Measurements from ENCODE around the gene EPHB2.

EPHB2 gene

GRCh38 chr1:22835636-22836319 is 125.1 kb downstream of the EPHB2 start:
- POLR2A ChIA-PET, result no interaction called here
- no peak for TF ChIP-seq ZNF211 (tag by site-specific recombination; IDR thresholded peaks at IDR 0.05; ENCODE audit: low read depth)
- H3K4me3 ChIP-seq (ENCODE audit: low read depth, low read length), result no peak overlapping the region
- no peaks in the 10 kb centered on the region for H3K9me3 ChIP-seq (ENCODE audit: control insufficient read depth, insufficient read depth, low read depth, low read length)
- no peaks in the 10 kb centered on the region for H3K4me1 ChIP-seq (ENCODE audit: control insufficient read depth, insufficient read depth, low read length)
- H3K27ac ChIP-seq (ENCODE audit: extremely low read depth, low read depth, low read length), result no peak overlapping the region
- CTCF ChIA-PET, result interaction anchor here (0.7 to 1.0 kb wide), 2 partner anchors 22 to 39 kb away, joined by 3 read pairs; no protein-coding TSS in a partner anchor
- no peaks in the 10 kb centered on the region for H3K36me3 ChIP-seq (ENCODE audit: control insufficient read depth in 2 of 2, insufficient read depth in 1 of 2, low read length in 2 of 2)

DNA sequence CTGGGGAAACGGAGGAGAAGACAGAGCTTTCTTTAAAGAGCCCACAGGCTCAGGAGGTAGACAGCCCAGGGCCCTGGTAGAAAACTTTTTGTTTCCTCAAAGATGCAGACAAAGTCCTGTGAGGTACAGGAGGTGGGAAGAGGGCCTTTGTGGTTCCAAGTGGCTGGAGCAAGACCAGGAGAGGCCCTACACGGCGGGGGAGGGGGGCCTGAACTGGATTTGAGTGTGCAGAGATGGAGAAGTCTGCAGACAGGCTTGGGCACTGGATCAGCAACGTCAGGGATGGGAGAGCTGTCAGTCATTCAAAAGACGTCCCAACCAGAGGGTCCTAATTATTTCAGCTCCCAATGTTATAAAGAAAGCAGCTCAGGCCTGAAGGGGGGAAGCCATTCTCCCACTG is 126.2 kb downstream of the EPHB2 start:
- H3K36me3 ChIP-seq (ENCODE audit: control insufficient read depth in 2 of 2, insufficient read depth in 1 of 2, low read length in 2 of 2), result no peaks in the 10 kb centered on the region
- H3K27ac ChIP-seq (ENCODE audit: extremely low read depth, low read depth, low read length), result no peak overlapping the region
- POLR2A ChIA-PET, result interaction anchor here (0.6 kb wide), 1 partner anchor 495 kb away, joined by 3 read pairs; no protein-coding TSS in a partner anchor
- H3K9me3 ChIP-seq (ENCODE audit: control insufficient read depth, insufficient read depth, low read depth, low read length), result no peaks in the 10 kb centered on the region
- H3K4me3 ChIP-seq (ENCODE audit: low read depth, low read length), result no peak overlapping the region
- CTCF ChIA-PET, result no interaction called here
- TF ChIP-seq ZNF292 (tag by site-specific recombination; IDR thresholded peaks at IDR 0.05; ENCODE audit: borderline replicate concordance, low read depth), result no peak
- TF ChIP-seq KLF7 (tag by site-specific recombination; IDR thresholded peaks at IDR 0.05; ENCODE audit: borderline replicate concordance), result no peak
- no peak for TF ChIP-seq KLF8 (tag by site-specific recombination; IDR thresholded peaks at IDR 0.05)
- no peak for TF ChIP-seq IKZF3 (tag by site-specific recombination; IDR thresholded peaks at IDR 0.05)
- TF ChIP-seq, protein P1, sequence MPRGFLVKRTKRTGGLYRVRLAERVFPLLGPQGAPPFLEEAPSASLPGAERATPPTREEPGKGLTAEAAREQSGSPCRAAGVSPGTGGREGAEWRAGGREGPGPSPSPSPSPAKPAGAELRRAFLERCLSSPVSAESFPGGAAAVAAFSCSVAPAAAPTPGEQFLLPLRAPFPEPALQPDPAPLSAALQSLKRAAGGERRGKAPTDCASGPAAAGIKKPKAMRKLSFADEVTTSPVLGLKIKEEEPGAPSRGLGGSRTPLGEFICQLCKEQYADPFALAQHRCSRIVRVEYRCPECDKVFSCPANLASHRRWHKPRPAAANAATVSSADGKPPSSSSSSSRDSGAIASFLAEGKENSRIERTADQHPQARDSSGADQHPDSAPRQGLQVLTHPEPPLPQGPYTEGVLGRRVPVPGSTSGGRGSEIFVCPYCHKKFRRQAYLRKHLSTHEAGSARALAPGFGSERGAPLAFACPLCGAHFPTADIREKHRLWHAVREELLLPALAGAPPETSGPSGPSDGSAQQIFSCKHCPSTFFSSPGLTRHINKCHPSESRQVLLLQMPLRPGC (tag by site-specific recombination; IDR thresholded peaks at IDR 0.05), result no peak
- H3K4me1 ChIP-seq (ENCODE audit: control insufficient read depth, insufficient read depth, low read length), result no peaks in the 10 kb centered on the region

DNA sequence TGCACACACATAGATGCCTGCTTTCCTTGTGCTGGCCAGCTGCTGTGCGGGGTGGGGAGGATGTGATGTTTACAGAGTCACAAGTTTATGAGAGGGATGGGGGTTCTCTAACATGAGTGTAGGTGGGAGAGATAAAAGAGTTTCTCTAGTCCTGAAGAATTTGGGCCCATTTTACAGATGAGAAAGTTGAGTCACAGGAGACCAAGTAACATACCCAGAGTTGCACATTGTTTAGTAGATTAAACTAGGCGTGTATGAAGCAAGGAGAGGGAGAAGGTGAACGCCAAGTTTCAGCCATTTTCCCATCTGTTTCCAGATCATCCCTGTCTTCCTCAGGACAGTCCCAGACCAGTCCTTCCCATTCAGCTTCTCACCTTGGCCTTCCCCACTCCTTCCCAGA is 126.7 kb downstream of the EPHB2 start:
- POLR2A ChIA-PET, result interaction anchor here (0.6 kb wide), 1 partner anchor 495 kb away, joined by 3 read pairs; no protein-coding TSS in a partner anchor
- Histone ChIP-seq H3K27ac (ENCODE audit: extremely low read depth, low read depth, low read length) (no peak overlapping the region), H3K9me3 (ENCODE audit: control insufficient read depth, insufficient read depth, low read depth, low read length) (no peaks in the 10 kb centered on the region), H3K36me3 (ENCODE audit: control insufficient read depth in 2 of 2, insufficient read depth in 1 of 2, low read length in 2 of 2) (no peaks in the 10 kb centered on the region), H3K4me1 (ENCODE audit: control insufficient read depth, insufficient read depth, low read length) (no peaks in the 10 kb centered on the region), H3K4me3 (ENCODE audit: low read depth, low read length) (no peak overlapping the region)
- CTCF ChIA-PET, result no interaction called here
- TF ChIP-seq ZNF596 (tag by site-specific recombination; IDR thresholded peaks at IDR 0.05) (no peak), ZNF529 (tag by site-specific recombination; IDR thresholded peaks at IDR 0.05; ENCODE audit: insufficient replicate concordance) (no peak), PRDM4 (tag by site-specific recombination; IDR thresholded peaks at IDR 0.05) (0 out of 2 replicates have a peak, but pooled peaks have one; percentile 31)

DNA sequence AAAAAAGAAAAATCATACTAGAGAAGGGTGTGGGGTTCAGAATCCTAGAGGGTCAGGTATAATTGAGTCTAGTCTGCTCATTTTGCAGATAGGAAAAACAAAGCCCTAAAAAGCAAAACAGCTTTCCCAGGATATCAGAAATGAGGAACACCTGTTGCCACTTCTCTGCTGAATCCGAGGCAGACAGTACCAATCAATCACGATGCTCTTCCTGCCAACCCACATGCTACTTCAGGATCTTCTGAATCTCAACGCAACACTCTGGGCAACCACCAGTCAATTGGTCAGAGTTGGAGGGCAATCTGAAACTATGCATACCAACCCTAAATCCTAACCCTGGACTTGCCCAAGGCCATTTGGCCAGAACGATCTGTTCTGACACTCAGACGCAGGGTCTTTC is 128.3 kb downstream of the EPHB2 start:
- H3K9me3 ChIP-seq (ENCODE audit: control insufficient read depth, insufficient read depth, low read depth, low read length), result no peaks in the 10 kb centered on the region
- ChIA-PET CTCF (no interaction called here), POLR2A (no interaction called here)
- no peaks in the 10 kb centered on the region for H3K36me3 ChIP-seq (ENCODE audit: control insufficient read depth in 2 of 2, insufficient read depth in 1 of 2, low read length in 2 of 2)
- no peaks in the 10 kb centered on the region for H3K4me1 ChIP-seq (ENCODE audit: control insufficient read depth, insufficient read depth, low read length)
- H3K4me3 ChIP-seq (ENCODE audit: low read depth, low read length), result no peak overlapping the region
- TF ChIP-seq ZBTB17 (tag by site-specific recombination; IDR thresholded peaks at IDR 0.05) (peak; percentile 82), SCRT2 (tag by site-specific recombination; IDR thresholded peaks at IDR 0.05) (peak; percentile 88), SCRT1 (tag by site-specific recombination; IDR thresholded peaks at IDR 0.05; ENCODE audit: borderline replicate concordance) (peak; percentile 87)
- TF ChIP-seq, protein P2, sequence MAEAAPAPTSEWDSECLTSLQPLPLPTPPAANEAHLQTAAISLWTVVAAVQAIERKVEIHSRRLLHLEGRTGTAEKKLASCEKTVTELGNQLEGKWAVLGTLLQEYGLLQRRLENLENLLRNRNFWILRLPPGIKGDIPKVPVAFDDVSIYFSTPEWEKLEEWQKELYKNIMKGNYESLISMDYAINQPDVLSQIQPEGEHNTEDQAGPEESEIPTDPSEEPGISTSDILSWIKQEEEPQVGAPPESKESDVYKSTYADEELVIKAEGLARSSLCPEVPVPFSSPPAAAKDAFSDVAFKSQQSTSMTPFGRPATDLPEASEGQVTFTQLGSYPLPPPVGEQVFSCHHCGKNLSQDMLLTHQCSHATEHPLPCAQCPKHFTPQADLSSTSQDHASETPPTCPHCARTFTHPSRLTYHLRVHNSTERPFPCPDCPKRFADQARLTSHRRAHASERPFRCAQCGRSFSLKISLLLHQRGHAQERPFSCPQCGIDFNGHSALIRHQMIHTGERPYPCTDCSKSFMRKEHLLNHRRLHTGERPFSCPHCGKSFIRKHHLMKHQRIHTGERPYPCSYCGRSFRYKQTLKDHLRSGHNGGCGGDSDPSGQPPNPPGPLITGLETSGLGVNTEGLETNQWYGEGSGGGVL (tag by site-specific recombination; IDR thresholded peaks at IDR 0.05), result no peak
- H3K27ac ChIP-seq (ENCODE audit: extremely low read depth, low read depth, low read length), result no peak overlapping the region

Measured in HEK293 (cell line).